ELF-1 (cell line): ENCODE measurements around the gene TMEM209.
"Not testable (repeated sequence)": the region's sequence is repeated elsewhere in the genome, so short reads cannot be mapped to it uniquely, and the experiment has no call there.

Source experiments
- DNase-seq: peaks from one replicate; pipeline ENCODE4 v3.0.0-alpha.2; 2016; ENCODE audit warnings: low read depth, low spot score

TMEM209 gene

DNA sequence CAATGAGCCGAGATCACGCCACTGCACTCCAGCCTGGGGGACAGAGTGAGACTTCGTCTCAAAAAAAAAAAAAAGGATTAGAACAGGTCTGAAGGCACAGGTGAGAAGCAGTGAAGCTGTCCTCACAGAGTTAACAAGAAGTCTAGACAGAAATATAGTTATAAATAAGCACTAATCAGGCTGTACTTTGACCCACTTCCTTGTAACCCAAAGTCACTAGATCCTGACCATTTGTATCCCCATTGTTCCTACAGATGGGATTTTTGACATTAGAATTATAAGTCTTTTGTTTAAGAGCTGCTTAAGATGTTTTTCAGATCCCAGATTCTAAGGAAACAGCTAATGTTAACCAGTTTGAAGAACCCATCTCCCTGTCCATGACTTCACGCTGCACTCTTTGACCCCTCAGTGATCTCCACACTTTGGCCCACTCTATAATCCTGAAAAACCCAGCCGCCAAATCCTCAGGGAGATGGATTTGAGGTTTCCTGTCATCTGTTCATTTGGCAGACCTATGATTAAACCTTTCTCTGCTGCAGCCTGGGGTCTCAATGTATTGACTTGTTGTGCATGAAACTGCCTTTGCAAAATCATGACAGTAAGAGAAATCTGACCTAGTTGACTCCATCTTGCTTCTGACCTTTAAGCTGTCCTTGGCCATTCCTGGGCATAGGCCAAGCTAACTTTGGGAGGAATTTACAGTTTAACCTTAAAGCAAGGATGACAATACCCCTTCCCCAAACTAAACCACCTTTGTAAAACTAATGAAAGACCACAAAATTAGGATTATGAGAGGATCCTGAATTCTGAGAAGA is 13.8 kb upstream of the TMEM209 start:
- DNase-seq = no peak

DNA sequence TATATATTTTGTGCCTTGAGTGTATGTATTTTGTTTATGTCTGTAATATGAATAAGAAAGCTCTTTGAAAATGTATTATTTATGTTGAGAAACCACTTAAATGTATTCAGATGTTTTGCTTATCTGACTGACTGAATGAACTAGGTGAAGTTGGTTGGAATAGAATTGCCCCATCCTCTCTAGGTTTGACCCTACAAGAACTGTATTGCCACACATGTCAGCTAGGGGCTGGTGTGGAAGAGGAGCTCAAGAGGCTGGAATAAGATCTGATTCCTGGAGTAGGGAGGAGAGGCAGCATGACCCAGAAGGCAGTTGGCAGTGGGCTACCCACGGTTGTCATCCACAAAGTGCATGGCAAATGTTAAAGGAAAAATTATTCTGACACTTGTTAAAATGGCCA is 11.5 kb upstream of the TMEM209 start:
- no peak for DNase-seq

DNA sequence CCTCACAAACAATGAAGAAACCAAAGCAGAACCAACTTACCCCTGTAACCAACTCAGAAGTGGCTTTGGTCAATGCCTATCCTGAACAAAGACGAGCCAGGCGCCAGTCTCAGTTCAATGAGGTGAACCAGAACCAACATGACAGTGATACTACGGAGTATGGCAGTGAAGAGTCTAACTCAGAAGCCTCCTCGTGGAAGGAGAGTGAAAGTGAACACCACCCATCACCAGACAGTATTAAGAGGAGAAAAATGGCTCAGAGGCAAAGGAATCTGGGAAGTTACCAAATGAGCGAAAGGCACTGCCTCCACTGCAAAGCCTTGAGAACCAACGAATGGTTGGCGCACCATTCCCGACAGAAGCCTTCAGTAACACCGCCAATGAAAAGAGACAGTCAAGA is 10.8 kb upstream of the TMEM209 start:
- DNase-seq = no peak

DNA sequence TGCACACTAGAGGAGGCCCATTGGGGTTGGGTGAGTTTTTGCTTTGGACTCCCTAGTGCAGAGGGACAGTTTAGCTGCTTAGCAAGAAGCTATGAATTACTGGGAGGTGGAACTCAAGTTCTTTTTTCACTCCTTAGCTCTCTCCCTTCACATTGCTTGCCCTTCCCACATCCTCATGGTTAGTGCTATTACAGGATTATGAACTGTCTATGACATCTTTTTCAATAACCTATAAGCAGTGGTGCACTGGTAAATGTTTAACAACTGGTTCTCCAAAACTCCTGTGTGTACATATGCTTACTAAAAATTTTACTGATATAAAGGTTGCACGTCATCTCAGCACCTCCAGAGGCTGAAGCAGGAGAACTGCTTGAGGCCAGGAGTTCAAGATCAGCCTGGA is 8.6 kb upstream of the TMEM209 start:
- no peak for DNase-seq

DNA sequence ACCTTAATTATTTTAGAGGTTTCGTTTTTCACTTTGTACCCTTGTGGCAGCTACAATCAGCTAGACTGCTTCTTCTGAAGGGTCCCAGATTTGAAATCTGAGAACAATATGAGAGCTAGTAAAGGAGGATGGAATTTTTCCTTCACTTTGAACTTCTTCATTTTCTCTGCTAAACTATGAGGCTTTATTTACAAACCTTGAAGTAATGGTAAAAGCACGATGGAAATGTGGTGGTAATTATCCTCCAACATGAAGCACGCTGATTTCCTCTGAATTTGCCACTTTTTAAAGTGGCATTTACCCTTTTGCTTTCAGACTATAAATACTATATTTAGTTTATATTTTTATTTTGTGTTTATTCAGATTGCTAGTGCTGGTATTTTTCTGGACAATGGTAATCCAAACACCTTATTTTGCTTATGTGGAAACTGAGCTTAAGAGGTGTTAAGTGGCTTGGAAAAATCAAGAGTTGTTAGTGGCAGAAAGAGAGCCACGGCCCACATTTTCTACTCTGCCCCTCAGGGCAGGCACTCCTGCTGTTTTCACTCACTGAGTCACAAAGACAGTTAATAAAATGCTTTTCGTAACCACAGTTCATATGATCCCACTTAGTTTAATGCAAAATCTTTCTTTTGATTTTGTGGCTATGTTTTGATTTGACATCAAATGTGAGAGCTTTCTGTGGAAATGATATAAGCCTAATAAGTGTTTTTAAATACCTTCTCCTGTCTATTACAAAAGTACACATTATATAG is 5.2 kb upstream of the TMEM209 start:
- peak; percentile 25 for DNase-seq

DNA sequence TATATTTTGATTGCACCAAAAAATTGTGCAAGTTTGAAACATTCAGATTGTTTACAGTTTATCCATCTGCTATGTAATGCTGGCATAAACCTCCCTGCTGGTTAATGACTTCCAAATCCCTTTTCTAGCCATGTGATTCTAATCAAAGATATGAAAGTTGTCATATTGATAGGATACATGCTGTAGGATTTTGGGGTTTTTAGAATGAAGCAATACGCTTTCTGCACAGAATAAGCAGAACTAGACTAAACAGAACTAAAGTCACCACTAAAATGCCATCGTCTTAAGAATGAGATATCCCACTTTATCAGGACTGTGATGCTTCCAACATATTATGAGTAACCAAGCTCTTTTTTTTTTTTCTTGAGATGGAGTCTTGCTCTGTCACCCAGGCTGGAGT is 3.3 kb upstream of the TMEM209 start:
- DNase-seq = no peak

DNA sequence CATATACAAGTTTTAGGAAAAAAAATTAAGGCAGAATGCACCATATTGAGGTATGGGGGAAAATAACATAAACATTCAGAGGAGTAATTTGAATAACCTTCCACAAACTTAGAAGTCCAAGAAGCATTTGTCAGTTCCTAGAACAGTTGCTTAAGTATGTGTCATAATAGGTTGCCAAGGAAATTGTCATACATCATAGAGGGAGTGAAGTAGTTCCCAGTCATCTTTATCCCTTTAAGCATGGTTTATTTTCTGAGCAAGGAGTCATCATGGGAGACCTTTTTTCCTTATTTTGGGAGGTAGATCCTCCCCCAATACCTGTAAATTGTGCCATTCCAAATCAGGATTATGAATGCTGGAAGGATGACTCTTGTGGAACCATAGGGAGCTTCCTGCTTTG is 2.4 kb upstream of the TMEM209 start, which contains the start of gene SSMEM1:
SSMEM1 (plus strand) TSS at position 219 of the 400 bp plus-strand sequence; CDS start at position 270, 51 bp downstream.
- DNase-seq = no peak

DNA sequence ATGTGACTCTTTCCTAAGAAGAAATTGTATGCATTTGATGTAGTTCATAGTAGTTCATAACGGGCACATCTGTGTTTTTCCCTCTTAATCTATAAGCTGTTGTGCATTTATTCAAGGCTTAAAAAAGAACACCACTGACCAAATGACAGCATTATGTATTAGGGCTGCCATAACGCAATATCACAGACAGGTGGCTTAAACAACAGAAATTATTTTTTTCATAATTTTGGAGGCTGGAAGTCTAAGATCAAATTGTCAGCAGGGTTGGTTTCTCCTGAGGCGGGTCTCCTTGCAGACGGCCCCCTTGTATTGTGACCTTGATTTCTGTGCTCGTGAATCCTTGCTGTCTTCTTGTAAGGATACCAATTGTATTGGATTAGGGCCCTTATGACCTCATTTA is 1.8 kb upstream of the TMEM209 start:
- DNase-seq = no peak

DNA sequence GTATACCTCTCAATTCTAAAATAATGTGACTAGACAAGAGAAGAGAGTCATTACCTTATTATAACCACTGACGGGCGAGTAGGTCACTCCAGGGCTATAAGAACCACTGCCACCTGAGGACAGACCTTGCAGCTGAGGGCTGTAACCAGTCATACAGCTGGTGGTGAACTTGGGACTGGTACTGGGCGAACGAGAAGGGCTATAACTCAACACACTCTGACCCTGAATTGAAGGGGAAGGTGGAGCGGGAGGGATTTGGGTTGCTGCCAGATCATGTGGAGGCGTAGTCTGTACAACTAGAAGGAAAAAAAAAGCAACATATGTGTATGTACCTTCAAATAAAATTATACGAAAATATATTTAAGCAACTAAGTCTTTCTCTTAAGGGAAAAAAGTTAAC is 3.4 kb downstream of the TMEM209 start:
- no peak for DNase-seq

DNA sequence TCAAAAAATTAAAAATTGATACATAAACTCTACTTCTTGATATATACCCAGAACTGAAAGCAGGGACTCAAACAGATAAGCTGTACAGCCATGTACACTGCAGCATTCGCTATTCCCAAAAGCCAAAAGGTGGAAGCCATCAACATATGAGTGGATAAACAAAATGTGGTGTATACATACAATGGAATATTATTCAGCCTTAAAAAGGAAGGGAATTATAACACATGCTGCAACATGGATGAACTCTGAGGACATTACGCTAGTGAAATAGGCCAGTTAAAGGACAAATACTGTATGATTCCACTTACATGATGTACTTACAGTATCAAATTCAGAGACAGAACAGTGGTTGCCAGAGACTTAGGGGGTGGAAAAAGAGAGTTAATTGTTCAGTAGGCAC is 8.1 kb downstream of the TMEM209 start:
- no peak for DNase-seq

DNA sequence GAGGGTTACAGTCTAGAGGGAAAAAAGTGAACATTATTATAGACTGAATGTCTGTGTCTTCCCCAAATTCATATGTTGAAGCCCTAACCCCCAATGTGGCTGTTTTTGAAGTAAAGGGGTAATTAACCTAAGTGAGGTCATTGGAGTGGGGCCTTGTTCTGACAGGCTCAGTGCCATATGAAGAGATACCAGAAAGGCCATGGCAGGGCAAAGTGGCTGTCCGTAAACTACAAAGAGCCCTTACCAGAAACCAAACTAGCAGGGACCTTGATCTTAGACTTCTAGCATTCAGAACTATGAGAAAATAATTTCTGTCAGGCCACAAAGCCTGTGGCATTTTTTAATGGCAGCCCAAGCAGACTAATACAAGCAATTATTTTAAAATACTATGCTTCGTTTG is 8.7 kb downstream of the TMEM209 start:
- no peak for DNase-seq

DNA sequence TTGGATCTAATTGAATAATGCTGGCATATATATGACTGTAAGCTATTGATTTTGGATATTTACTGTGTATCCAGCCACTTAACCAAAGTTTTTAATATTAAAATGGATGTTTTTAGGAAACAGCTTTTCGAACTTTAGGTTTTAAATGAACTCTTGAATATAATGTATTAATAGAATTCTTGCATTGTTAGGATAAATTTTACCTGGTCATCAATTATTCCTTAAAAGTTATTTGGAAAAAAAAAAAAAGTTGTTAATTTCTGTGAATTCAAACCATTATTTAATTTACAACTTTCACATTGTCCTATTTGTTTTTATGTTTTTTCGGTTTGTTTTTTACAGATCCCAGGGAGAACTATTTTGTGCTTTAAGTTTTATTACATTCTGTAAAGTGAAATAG is 9.8 kb downstream of the TMEM209 start:
- DNase-seq = no peak

DNA sequence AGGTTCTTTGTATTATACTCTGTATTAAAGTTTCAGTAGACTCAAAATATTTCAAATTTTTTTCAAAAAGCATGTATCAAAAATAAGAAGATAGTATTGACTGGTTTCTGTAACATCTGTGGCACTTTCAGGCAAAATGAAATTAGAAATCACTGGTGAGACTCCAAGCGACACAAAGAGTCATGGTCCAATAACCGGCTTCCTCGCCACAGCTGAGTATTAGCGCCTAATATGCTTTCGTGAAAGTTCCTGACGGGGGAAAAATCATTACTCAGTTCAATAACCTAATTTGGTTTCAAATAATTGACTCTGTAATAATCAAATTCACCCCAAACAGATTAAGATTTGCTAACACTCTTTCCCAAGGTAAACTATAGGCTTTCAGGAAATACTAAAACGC is 13.4 kb downstream of the TMEM209 start:
- DNase-seq = no peak

DNA sequence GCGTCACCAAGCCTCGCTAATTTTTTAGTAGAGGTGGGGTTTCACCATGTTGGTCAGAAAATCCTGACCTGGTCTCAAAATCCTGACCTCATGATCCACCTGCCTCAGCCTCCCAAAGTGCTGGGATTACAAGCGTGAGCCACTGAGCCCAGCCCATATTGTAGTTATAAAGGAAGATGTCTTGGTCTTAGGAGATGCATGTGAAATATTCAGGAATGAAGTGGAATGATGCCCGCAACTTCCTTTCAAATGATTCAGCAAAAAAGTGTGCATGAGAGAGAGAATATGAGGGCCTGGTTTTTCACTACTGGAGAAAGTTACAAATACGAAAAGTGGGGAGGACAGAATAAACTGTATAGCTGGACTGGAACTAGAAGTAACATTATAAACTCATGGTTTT is 15.9 kb downstream of the TMEM209 start:
- no peak for DNase-seq

DNA sequence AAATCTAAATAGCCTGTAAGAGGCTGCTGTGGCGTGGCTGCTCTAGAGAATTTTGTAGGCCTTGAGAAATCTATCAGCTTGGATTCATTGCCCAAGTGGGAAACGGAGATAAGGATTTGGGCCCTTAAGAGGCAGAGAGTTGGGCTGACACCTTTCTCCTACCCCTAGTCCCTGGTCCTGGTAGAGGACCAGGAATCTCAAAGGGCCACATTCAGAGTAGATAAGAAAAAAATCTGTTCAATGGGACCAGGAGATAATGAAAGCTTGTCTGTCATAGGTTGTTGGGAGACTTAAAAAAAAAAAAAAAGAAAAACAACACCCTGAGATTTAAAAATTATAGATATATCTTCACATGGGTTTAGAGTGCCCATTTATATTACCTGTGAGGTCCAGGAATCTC is 17.8 kb downstream of the TMEM209 start:
- DNase-seq = no peak

DNA sequence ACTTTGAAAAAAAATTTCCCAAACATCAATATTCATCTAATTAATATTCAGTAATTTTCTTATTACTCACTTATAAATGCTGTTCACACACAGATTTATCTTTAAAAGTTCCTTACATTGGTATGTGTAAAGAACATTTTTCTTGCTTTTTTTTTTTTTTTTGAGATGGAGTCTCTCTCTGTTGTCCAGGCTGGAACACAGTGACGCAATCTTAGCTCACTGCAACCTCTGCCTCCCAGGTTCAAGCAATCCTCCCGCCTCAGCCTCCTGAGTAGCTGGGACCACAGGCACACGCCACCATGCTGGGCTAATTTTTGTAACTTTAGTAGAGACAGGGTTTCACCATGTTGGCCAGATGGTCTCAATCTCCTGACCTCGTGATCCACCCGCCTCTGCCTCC is 20.9 kb downstream of the TMEM209 start:
- DNase-seq = not testable (repeated sequence)

DNA sequence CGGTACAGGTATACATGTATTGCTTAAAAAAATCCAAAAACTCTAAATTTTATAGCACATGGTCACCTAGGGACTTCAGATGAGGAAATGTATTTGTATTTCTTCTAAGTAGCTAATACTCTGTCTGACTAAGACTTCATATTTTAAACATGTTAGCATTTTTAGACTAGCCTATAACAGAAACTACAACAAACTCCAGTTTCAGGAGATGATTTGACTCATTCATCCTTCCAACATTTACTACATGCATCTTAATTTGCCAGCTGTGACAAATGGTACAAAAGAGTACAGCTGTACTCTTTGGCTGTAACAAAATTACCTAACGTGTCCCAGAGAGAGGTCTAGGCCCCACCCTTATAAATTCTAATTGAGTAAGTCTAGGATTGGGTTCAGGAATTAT is 22.2 kb downstream of the TMEM209 start:
- no peak for DNase-seq

DNA sequence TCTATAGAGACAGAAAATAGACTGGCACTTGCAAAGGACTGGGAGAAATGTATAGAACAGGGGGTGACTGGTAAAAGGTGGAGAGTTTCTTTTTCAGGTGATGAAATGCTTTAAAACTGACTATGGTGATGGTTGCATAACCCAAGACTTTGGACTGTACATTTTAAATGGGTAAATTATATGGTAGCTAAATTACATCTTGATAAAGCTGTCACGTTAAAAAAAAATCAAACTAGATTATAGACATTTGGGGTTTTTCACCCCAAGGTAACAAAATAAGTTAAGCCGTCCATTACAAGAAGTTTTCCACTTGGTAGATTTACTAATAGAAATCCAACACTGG is 24.0 kb downstream of the TMEM209 start:
- DNase-seq = no peak

DNA sequence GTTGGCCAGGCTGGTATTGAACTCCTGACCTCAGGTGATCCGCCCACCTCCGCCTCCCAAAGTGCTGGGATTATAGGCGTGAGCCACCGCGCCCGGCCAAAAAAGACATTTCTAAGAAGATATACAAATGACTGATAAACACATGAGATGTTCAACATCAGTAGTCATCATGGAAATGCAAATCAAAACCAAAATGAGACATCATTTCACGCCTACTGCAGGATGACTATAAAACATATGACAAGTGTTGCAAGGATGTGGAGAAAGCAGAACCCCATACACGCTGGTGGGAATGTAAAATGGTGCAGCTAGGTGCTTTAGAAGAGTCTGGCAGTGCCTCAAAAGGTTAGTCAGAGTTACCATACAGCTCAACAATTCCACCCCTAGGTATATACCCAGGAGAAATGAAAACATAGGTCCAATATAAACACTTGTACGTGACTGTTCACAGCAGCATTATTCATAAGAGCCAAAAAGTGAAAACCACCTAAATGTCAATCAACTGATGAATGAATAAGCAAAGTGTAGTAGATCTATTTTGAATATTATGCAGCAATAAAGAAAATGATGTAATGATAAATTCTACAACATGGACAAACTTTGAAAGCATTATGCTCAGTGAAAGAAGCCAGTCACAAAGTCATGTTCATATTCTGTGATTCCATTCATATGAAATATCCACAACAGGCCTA is 24.5 kb downstream of the TMEM209 start:
- no peak for DNase-seq

DNA sequence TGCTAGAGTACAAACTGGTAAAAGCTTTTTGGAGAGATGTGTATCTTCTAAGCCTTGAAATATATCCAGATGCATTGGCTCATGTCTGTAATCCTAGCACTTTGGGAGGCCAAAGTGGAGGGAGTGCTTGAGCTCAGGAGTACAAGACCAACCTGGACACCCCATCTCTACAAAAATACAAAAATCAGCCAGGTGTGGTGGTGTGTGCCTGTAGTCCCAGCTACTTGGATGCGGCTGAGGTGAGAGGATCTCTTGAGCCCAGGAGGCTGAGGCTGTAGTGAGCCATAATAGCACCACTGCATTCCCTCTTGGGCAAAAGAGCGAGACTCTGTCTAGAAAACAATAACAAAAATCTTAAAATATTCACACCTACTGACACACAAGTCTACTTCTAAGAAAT is 25.6 kb downstream of the TMEM209 start:
- DNase-seq = no peak

DNA sequence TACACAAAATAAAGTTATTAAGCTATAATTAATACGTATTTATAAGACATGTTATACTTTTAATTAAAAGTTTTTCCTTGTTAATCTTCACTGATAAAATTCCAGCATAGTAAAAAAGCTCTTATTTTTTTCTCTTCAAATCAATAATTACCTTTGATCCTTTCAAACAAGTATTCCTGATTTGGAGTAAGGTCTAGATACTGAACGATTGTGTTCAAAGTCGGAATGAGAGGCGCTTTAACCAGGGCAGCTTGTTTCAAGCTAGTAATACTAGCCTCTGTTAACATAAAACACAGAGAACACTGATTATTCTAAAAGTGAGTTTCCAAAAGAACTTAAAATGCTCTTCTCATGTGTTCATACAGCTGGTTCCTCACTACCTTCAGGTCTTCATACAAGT is 27.0 kb downstream of the TMEM209 start:
- no peak for DNase-seq

DNA sequence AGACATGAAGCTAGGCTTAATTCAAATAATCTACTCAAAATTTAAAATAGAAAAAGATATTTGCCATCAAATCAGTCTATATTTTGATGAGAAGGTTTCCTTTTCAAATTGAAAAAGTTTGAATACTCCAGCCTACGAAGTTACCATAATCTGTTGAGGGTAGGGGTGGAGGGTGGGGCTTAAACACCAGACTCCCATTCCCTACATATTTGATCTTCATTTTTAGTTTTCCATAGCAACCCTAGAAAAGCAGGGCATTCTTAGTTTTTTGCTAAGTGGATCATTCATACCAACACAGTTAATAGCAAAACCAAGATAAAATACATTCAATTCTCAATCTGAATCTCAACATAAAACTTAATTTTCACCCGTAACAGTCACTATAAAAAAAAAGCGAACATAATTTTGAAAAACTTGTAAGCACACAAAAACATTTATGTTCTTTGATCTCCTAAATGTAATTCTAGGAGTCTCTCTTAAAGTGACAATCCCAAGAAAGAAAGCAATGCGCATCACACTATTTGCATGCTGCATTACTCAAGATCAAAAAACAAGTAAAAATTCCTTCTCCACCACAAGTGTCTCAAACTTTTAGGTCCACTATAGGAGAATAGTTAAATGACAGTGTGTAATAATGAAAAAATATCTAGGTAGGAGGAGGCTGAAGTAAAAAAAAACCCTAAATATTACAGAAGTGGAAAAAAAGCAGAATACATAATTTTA is 30.8 kb downstream of the TMEM209 start:
- DNase-seq = no peak
